Measurements from ENCODE around the gene DDX1. TPM values are rescaled to one million over a fixed set of nuclear protein-coding genes. Genes with fewer than 3 reads are reported as not detected.
A peak's percentile ranks its signal among the peaks of the same experiment; 100 is the strongest.

DDX1 gene
- total RNA-seq, 1 experiment from 2014 or later: 62.6 TPM

DNA sequence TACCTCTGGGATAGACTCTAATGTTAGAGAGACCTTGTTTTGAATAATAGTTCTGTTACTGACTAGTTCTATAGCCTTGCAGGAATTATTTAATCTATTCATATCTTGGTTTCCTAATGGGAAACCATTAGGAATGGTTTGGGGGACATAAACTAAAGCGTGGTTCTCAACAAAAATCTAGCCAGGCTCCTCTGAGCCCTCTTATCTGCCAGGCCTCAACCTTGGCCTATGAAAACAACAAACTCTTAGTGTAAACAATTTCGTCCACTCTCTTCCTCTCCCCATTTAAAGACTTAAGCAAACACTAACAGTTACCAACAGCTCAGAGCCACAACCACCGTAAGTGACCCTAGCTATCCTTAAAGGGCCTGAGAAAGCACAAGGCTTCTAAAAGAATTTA is 19.9 kb upstream of the DDX1 start:
- H3F3A ChIP-seq (ENCODE audit: low read length, unreplicated experiment): no peaks in the 10 kb centered on the region

DNA sequence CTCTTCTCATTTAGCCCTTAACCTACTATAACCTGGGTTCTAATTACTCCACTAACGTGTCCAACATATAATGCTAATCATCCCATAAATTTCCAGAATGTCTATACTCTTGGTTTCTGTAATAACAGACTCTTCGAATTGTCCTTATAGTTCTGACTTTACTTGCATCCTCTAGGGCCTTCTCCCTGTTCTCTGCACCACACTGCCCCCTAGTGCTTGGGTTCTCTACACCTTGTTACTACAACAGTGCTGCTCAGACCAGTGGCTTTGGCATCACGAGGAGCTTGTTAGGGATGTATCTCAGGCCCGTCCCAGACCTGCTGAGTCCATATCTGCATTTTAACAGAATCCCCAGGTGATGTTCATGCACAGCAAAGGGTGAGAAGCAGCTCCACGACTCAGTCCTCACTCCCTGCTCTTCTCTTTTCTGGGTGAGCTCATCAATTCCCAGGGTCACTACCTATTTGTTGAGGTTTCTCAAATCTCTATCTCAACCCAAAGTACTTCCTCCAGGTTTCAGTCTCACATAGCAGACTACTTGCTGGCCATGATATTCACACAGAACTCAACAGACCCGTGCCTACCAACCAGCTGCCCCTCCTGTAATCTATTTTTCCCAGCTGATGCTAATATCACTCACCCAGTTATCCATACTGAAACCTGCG is 14.5 kb upstream of the DDX1 start:
- CTCF ChIA-PET: interaction anchor here (0.5 to 0.8 kb wide), 8 partner anchors 11 to 943 kb away, joined by 3 to 14 read pairs (median 3); partner anchors contain the start of gene NBAS
- BruUV-seq (replicated peaks): no TSS peak
- H4K20me1 ChIP-seq (ENCODE audit: low read length): no peaks in the 10 kb centered on the region
- intact Hi-C loops (cut with micrococcal nuclease): loop anchor here (1.0 to 10.0 kb wide), 5 partner anchors 146 to 1150 kb away; no protein-coding TSS in a partner anchor
- H3K9me3 ChIP-seq (ENCODE audit: low read length): no peaks in the 10 kb centered on the region
- H2AFZ ChIP-seq (ENCODE audit: low read length): 0 out of 2 replicates have a peak overlapping the region, but pooled peaks have one; percentile 31
- no peak overlapping the region for H3K9ac ChIP-seq (ENCODE audit: low read length)
- H3K4me3 ChIP-seq (ENCODE audit: low read length): no peak overlapping the region
- H3F3A ChIP-seq (ENCODE audit: low read length, unreplicated experiment): no peaks in the 10 kb centered on the region
- DNase-seq: peak; percentile 89
- H3K79me2 ChIP-seq (ENCODE audit: low read length): no peaks in the 10 kb centered on the region
- POLR2A ChIA-PET (ENCODE audit: unreplicated experiment): interaction anchor here (0.6 kb wide), 1 partner anchor 80 kb away, joined by 6 read pairs; no protein-coding TSS in a partner anchor
- ATAC-seq: peak; percentile 97
- no peak overlapping the region for H3K27ac ChIP-seq (ENCODE audit: low read length)
- no peak overlapping the region for H3K4me2 ChIP-seq (ENCODE audit: low read length)
- H3K9me2 ChIP-seq (replicated peaks; ENCODE audit: low read length): no peaks in the 10 kb centered on the region
- TF ChIP-seq EZH2 (IDR thresholded peaks at IDR 0.05; ENCODE audit: low read length, unreplicated experiment): no peak
- TF ChIP-seq EZH2phosphoT487 (IDR thresholded peaks at IDR 0.05; ENCODE audit: borderline replicate concordance, low read length): no peak
- TF ChIP-seq, protein P1, sequence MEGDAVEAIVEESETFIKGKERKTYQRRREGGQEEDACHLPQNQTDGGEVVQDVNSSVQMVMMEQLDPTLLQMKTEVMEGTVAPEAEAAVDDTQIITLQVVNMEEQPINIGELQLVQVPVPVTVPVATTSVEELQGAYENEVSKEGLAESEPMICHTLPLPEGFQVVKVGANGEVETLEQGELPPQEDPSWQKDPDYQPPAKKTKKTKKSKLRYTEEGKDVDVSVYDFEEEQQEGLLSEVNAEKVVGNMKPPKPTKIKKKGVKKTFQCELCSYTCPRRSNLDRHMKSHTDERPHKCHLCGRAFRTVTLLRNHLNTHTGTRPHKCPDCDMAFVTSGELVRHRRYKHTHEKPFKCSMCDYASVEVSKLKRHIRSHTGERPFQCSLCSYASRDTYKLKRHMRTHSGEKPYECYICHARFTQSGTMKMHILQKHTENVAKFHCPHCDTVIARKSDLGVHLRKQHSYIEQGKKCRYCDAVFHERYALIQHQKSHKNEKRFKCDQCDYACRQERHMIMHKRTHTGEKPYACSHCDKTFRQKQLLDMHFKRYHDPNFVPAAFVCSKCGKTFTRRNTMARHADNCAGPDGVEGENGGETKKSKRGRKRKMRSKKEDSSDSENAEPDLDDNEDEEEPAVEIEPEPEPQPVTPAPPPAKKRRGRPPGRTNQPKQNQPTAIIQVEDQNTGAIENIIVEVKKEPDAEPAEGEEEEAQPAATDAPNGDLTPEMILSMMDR (conservative IDR thresholded peaks at IDR 0.05; ENCODE audit: low read depth, low read length): peak; percentile 92
- H3K36me3 ChIP-seq (ENCODE audit: low read depth, low read length): no peaks in the 10 kb centered on the region
- no peaks in the 10 kb centered on the region for H3K27me3 ChIP-seq (ENCODE audit: low read length)
- peaks cover 6% of the 10 kb centered on the region; the same call in 1 of the 2 replicates for H3K4me1 ChIP-seq (ENCODE audit: insufficient read depth, low read length)

More for the DNA sequence above, 19.9 kb upstream of the DDX1 start:
- no peaks in the 10 kb centered on the region for H3K9me3 ChIP-seq (ENCODE audit: low read length)
- no peaks in the 10 kb centered on the region for H3K4me1 ChIP-seq (ENCODE audit: insufficient read depth, low read length)
- no TSS peak for BruUV-seq (replicated peaks)
- H3K9me2 ChIP-seq (replicated peaks; ENCODE audit: low read length): no peaks in the 10 kb centered on the region
- H3K4me3 ChIP-seq (ENCODE audit: low read length): no peak overlapping the region
- no peak overlapping the region for H3K4me2 ChIP-seq (ENCODE audit: low read length)
- no peaks in the 10 kb centered on the region for H3K79me2 ChIP-seq (ENCODE audit: low read length)
- ChIA-PET CTCF (no interaction called here), POLR2A (ENCODE audit: unreplicated experiment) (no interaction called here)
- intact Hi-C loops (cut with micrococcal nuclease): loop anchor here (10.0 kb wide), 1 partner anchor 407 kb away; no protein-coding TSS in a partner anchor
- DNase-seq (no peak), ATAC-seq (no peak)
- TF ChIP-seq EZH2 (IDR thresholded peaks at IDR 0.05; ENCODE audit: low read length, unreplicated experiment) (no peak), EZH2phosphoT487 (IDR thresholded peaks at IDR 0.05; ENCODE audit: borderline replicate concordance, low read length) (no peak)
- TF ChIP-seq, protein P1 (conservative IDR thresholded peaks at IDR 0.05; ENCODE audit: low read depth, low read length): no peak
- H3K36me3 ChIP-seq (ENCODE audit: low read depth, low read length): no peaks in the 10 kb centered on the region
- H2AFZ ChIP-seq (ENCODE audit: low read length): no peak overlapping the region
- no peaks in the 10 kb centered on the region for H3K27me3 ChIP-seq (ENCODE audit: low read length)
- no peaks in the 10 kb centered on the region for H4K20me1 ChIP-seq (ENCODE audit: low read length)
- H3K9ac ChIP-seq (ENCODE audit: low read length): no peak overlapping the region
- no peak overlapping the region for H3K27ac ChIP-seq (ENCODE audit: low read length)

DNA sequence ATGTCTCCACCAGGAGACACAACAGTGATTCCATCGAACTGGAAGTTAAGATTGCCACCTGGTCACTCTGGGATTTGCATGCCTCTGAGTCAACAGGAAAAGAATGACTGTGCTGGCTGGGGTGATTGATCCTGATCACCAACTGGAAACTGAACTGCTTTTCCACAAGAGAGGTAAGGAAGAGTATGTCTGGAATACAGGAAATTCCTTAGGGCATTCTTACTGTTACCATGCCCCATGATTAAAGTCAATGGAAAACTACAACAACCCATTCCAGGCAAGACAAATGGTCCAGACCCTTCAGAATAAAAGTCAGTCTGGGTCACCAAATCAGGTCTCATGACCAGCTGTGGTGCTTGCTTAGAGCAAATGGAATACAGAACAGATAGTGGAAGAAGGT is 12.0 kb upstream of the DDX1 start:
- H3F3A ChIP-seq (ENCODE audit: low read length, unreplicated experiment): no peaks in the 10 kb centered on the region
- no peaks in the 10 kb centered on the region for H3K27me3 ChIP-seq (ENCODE audit: low read length)
- H3K9ac ChIP-seq (ENCODE audit: low read length): no peak overlapping the region
- peaks cover 6% of the 10 kb centered on the region; the same call in 1 of the 2 replicates for H3K4me1 ChIP-seq (ENCODE audit: insufficient read depth, low read length)
- no peak overlapping the region for H3K27ac ChIP-seq (ENCODE audit: low read length)
- TF ChIP-seq EZH2 (IDR thresholded peaks at IDR 0.05; ENCODE audit: low read length, unreplicated experiment): no peak
- TF ChIP-seq, protein P1 (conservative IDR thresholded peaks at IDR 0.05; ENCODE audit: low read depth, low read length): no peak
- TF ChIP-seq EZH2phosphoT487 (IDR thresholded peaks at IDR 0.05; ENCODE audit: borderline replicate concordance, low read length): no peak
- POLR2A ChIA-PET (ENCODE audit: unreplicated experiment): no interaction called here
- DNase-seq (peak; percentile 41), ATAC-seq (0 out of 2 replicates have a peak, but pooled peaks have one; percentile 22)
- intact Hi-C loops (cut with micrococcal nuclease): loop anchor here (5.0 to 10.0 kb wide), 4 partner anchors 415 to 1152 kb away; no protein-coding TSS in a partner anchor
- no peaks in the 10 kb centered on the region for H3K9me2 ChIP-seq (replicated peaks; ENCODE audit: low read length)
- BruUV-seq (replicated peaks): no TSS peak
- H3K4me2 ChIP-seq (ENCODE audit: low read length): no peak overlapping the region
- no peak overlapping the region for H2AFZ ChIP-seq (ENCODE audit: low read length)
- no peaks in the 10 kb centered on the region for H3K79me2 ChIP-seq (ENCODE audit: low read length)
- H3K36me3 ChIP-seq (ENCODE audit: low read depth, low read length): no peaks in the 10 kb centered on the region
- H4K20me1 ChIP-seq (ENCODE audit: low read length): no peaks in the 10 kb centered on the region
- CTCF ChIA-PET: interaction anchor here (0.6 kb wide), 1 partner anchor 951 kb away, joined by 5 read pairs; no protein-coding TSS in a partner anchor
- H3K4me3 ChIP-seq (ENCODE audit: low read length): no peak overlapping the region
- H3K9me3 ChIP-seq (ENCODE audit: low read length): no peaks in the 10 kb centered on the region
